ENCODE data around the gene RBM33.
A peak's percentile ranks its signal among the peaks of the same experiment; 100 is the strongest.
"Not testable (repeated sequence)": the region's sequence is repeated elsewhere in the genome, so short reads cannot be mapped to it uniquely, and the experiment has no call there.

The RBM33 gene

GRCh38 chr7:155686620-155687324 lies 42.3 kb downstream of the RBM33 start:
- TF ChIP-seq ZNF146 (tag by site-specific recombination; IDR thresholded peaks at IDR 0.05) (peak; percentile 96), ZNF580 (tag by site-specific recombination; IDR thresholded peaks at IDR 0.05) (peak; percentile 68), ZNF280D (tag by site-specific recombination; IDR thresholded peaks at IDR 0.05) (peak; percentile 85; the same call in 1 of the 2 replicates), ZNF184 (tag by site-specific recombination; IDR thresholded peaks at IDR 0.05) (peak; percentile 96)
- CTCF ChIA-PET; H3K27ac ChIP-seq (ENCODE audit: extremely low read depth, low read depth, low read length); H3K4me1 ChIP-seq (ENCODE audit: control insufficient read depth, insufficient read depth, low read length); H3K9me3 ChIP-seq (ENCODE audit: control insufficient read depth, insufficient read depth, low read depth, low read length); POLR2A ChIA-PET; H3K4me3 ChIP-seq (ENCODE audit: low read depth, low read length): not testable (repeated sequence)
- H3K36me3 ChIP-seq (ENCODE audit: control insufficient read depth in 2 of 2, insufficient read depth in 1 of 2, low read length in 2 of 2), result peaks cover 0 to 18% of the 10 kb centered on the region in 2 experiments; a peak in 2 of 3 replicates

GRCh38 chr7:155688237-155688636 lies 43.8 kb downstream of the RBM33 start:
- H3K9me3 ChIP-seq (ENCODE audit: control insufficient read depth, insufficient read depth, low read depth, low read length); CTCF ChIA-PET; H3K4me1 ChIP-seq (ENCODE audit: control insufficient read depth, insufficient read depth, low read length); H3K4me3 ChIP-seq (ENCODE audit: low read depth, low read length); H3K27ac ChIP-seq (ENCODE audit: extremely low read depth, low read depth, low read length); POLR2A ChIA-PET: not testable (repeated sequence)
- peaks cover 0 to 10% of the 10 kb centered on the region in 2 experiments; a peak in 1 of 3 replicates for H3K36me3 ChIP-seq (ENCODE audit: control insufficient read depth in 2 of 2, insufficient read depth in 1 of 2, low read length in 2 of 2)

GRCh38 chr7:155690655-155691054 lies 46.2 kb downstream of the RBM33 start:
- H3K4me3 ChIP-seq (ENCODE audit: low read depth, low read length); H3K36me3 ChIP-seq (ENCODE audit: control insufficient read depth in 2 of 2, insufficient read depth in 1 of 2, low read length in 2 of 2); H3K4me1 ChIP-seq (ENCODE audit: control insufficient read depth, insufficient read depth, low read length); POLR2A ChIA-PET; CTCF ChIA-PET; H3K27ac ChIP-seq (ENCODE audit: extremely low read depth, low read depth, low read length); H3K9me3 ChIP-seq (ENCODE audit: control insufficient read depth, insufficient read depth, low read depth, low read length): not testable (repeated sequence)

- ChIA-PET CTCF (interaction anchor here (1.2 kb wide), 1 partner anchor 41 kb away, joined by 3 read pairs; no protein-coding TSS in a partner anchor), POLR2A (no interaction called here)
- peaks cover 0 to 5% of the 10 kb centered on the region in 2 experiments; a peak in 1 of 3 replicates for H3K36me3 ChIP-seq (ENCODE audit: control insufficient read depth in 2 of 2, insufficient read depth in 1 of 2, low read length in 2 of 2)
- no peak overlapping the region for H3K4me3 ChIP-seq (ENCODE audit: low read depth, low read length)
- H3K4me1 ChIP-seq (ENCODE audit: control insufficient read depth, insufficient read depth, low read length), result peaks cover 5% of the 10 kb centered on the region; the same call in 1 of the 2 replicates
- TF ChIP-seq ZNF600 (tag by site-specific recombination; IDR thresholded peaks at IDR 0.05), result peak; percentile 83
- TF ChIP-seq ZNF138 (tag by site-specific recombination; IDR thresholded peaks at IDR 0.05; ENCODE audit: borderline replicate concordance), result no peak
- H3K27ac ChIP-seq (ENCODE audit: extremely low read depth, low read depth, low read length), result no peak overlapping the region
- no peaks in the 10 kb centered on the region for H3K9me3 ChIP-seq (ENCODE audit: control insufficient read depth, insufficient read depth, low read depth, low read length)
These were observed 47.9 kb downstream of the RBM33 start for GRCh38 chr7:155692317-155692716.

GRCh38 chr7:155693826-155694225 lies 49.4 kb downstream of the RBM33 start:
- ChIA-PET CTCF (interaction anchor here (0.9 kb wide), 1 partner anchor 9 kb away, joined by 3 read pairs; no protein-coding TSS in a partner anchor), POLR2A (no interaction called here)
- no peak for TF ChIP-seq ZNF10 (tag by site-specific recombination; IDR thresholded peaks at IDR 0.05)
- no peak for TF ChIP-seq ZNF670 (tag by site-specific recombination; IDR thresholded peaks at IDR 0.05; ENCODE audit: low read depth)
- TF ChIP-seq ZNF544 (tag by site-specific recombination; IDR thresholded peaks at IDR 0.05), result no peak
- no peak for TF ChIP-seq ZFHX2 (tag by site-specific recombination; conservative IDR thresholded peaks at IDR 0.05)
- no peak for TF ChIP-seq ZNF530 (tag by site-specific recombination; IDR thresholded peaks at IDR 0.05; ENCODE audit: low read depth)
- no peak for TF ChIP-seq ZXDB (tag by site-specific recombination; IDR thresholded peaks at IDR 0.05)
- no peak for TF ChIP-seq ZNF791 (tag by site-specific recombination; IDR thresholded peaks at IDR 0.05)
- TF ChIP-seq ZNF654 (tag by site-specific recombination; IDR thresholded peaks at IDR 0.05; ENCODE audit: low read depth), result no peak
- no peaks in the 10 kb centered on the region for H3K9me3 ChIP-seq (ENCODE audit: control insufficient read depth, insufficient read depth, low read depth, low read length)
- peaks cover 0 to 5% of the 10 kb centered on the region in 2 experiments; a peak in 1 of 3 replicates for H3K36me3 ChIP-seq (ENCODE audit: control insufficient read depth in 2 of 2, insufficient read depth in 1 of 2, low read length in 2 of 2)
- H3K4me1 ChIP-seq (ENCODE audit: control insufficient read depth, insufficient read depth, low read length), result peaks cover 5% of the 10 kb centered on the region; the same call in 1 of the 2 replicates
- H3K27ac ChIP-seq (ENCODE audit: extremely low read depth, low read depth, low read length), result no peak overlapping the region
- H3K4me3 ChIP-seq (ENCODE audit: low read depth, low read length), result no peak overlapping the region
